Left hindlimb (tissue), 1 donor: ENCODE measurements around the gene HLA-DRB5.
A peak's percentile ranks its signal among the peaks of the same experiment; 100 is the strongest.
"Not testable (repeated sequence)": the region's sequence is repeated elsewhere in the genome, so short reads cannot be mapped to it uniquely, and the experiment has no call there.

Experiments
- DNase-seq: peaks from one replicate; pipeline ENCODE4 v3.0.0-alpha.2; 2018

Gene HLA-DRB5

GRCh38 chr6:32501016-32501415 lies 29.1 kb downstream of the HLA-DRB5 start:
- DNase-seq: peak; percentile 14

- DNase-seq: no peak
Measured at GRCh38 chr6:32492351-32492750, 37.7 kb downstream of the HLA-DRB5 start.

- DNase-seq: no peak
Measured at GRCh38 chr6:32491700-32492099, 38.4 kb downstream of the HLA-DRB5 start.

- no peak for DNase-seq
Measured at GRCh38 chr6:32488083-32488482, 42.0 kb downstream of the HLA-DRB5 start.

GRCh38 chr6:32484614-32484998 lies 45.5 kb downstream of the HLA-DRB5 start:
- no peak for DNase-seq

GRCh38 chr6:32483968-32484613 lies 46.0 kb downstream of the HLA-DRB5 start:
- DNase-seq: no peak

GRCh38 chr6:32475392-32476206 lies 54.5 kb downstream of the HLA-DRB5 start:
- DNase-seq: no peak

- not testable (repeated sequence) for DNase-seq
Measured at GRCh38 chr6:32473376-32474348, 56.4 kb downstream of the HLA-DRB5 start.

GRCh38 chr6:32472781-32473375 lies 57.2 kb downstream of the HLA-DRB5 start:
- no peak for DNase-seq

GRCh38 chr6:32467743-32468503 lies 62.2 kb downstream of the HLA-DRB5 start:
- not testable (repeated sequence) for DNase-seq
